Measurements from ENCODE around the gene COA4.

The COA4 gene

DNA sequence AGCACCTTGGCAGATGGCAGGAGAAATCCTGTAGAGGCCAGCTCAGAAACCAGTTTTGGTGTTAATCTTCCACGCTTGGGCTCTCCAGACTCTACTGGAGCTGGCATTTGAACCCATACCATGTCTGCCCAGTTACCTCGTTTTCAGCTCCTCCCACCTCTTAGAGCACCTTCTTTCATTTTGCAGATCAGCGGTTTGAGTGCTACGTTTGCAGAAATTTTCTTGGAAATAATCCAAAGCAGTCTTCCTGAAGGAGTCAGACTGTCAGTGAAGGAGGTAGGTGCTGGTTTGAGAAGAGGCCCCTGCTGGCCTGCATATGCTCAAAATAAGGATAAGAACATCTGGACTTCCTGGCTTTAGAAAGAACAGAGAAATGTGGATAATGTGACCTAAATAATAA, 13.7 kb downstream of the COA4 start:
- no peak for DNase-seq

- DNase-seq = no peak
Measured at GRCh38 chr11:73860202-73860601, 16.4 kb downstream of the COA4 start.

- DNase-seq = no peak
Measured at GRCh38 chr11:73859671-73860070, 17.0 kb downstream of the COA4 start.

GRCh38 chr11:73856031-73856567, 20.5 kb downstream of the COA4 start:
- no peak for DNase-seq

DNA sequence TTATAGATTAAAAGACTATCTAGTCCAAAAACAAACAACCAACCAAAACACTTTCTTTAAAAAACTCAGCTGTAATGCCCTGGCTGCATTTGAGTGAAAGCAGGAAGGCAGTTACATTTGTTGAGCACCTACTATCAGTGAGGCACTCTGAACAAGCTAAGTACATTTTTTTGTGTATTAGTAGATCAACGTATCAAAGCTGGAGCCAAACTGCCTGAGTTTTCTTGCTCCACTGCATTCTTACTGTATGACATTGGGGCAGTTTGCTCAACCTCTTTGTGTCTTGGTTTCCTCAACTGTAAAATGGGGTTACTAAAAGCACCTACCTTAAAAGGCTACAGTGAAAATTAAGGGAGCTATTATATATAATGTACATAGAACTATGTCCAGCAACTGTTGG, 22.0 kb downstream of the COA4 start:
- no peak for DNase-seq

DNA sequence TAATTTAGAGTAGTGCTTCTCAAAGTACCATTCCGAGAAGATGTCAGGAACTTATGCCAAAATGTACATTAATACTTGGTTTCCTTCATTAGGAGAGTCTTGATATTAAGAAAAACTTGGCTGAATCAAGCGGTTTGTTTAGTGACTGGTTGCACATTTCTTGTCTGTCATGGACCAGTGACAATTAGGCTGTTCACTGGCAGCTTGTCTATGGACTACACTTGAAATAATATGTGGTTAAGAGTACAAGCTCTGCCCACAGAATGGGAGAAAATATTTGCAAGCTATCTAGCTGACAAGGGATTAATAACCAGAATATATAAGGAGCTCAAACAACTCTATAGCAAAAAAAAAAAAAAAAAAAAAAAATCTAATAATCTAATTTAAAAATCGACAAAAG, 24.6 kb downstream of the COA4 start:
- no peak for DNase-seq

GRCh38 chr11:73851046-73851764, 25.4 kb downstream of the COA4 start:
- no peak for DNase-seq

DNA sequence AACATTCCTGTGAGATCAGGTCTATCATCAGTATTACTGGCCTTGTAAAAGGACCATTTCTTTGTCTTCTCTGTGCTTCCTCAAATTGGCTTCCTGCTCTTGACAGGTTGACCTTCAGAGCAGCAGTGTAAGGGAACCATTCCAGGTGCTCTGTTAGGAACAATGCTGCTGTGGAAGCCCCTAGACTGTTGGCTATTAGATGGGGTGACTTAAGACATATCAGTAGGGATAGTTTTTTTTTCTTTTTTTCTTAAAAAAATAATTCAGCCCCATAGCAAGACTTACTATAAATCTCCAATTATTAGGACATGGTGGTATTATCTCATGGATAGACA, 37.6 kb downstream of the COA4 start:
- no peak for DNase-seq

GRCh38 chr11:73838443-73839122, 38.1 kb downstream of the COA4 start:
- DNase-seq = no peak

DNA sequence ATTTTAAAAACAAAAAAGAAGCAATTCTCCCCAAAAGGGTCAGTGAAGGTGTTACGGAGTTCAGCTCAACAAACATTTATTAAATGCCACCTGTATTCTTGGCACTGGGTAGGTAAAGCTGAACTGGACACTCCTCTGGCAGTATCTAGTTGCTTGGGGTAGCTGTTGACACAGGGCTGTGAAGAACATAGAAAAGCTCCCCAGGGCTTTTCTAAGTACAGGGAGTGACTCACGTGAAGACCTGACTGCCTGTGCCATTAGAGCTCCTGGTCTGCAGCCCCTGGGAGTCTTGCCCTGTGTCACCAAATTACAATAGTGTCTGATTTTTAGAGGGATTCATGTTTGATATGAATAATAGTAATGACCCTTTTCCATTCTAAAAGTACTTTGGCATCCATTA, 43.6 kb downstream of the COA4 start:
- DNase-seq = no peak

- no peak for DNase-seq
Measured at GRCh38 chr11:73830261-73830660, 46.4 kb downstream of the COA4 start.
